Measurements from ENCODE around the gene PVR. TPM values are rescaled to one million over a fixed set of nuclear protein-coding genes. Genes with fewer than 3 reads are reported as not detected.

The PVR gene
- total RNA-seq, 1 experiment from 2014 or later = 47.7 TPM

DNA sequence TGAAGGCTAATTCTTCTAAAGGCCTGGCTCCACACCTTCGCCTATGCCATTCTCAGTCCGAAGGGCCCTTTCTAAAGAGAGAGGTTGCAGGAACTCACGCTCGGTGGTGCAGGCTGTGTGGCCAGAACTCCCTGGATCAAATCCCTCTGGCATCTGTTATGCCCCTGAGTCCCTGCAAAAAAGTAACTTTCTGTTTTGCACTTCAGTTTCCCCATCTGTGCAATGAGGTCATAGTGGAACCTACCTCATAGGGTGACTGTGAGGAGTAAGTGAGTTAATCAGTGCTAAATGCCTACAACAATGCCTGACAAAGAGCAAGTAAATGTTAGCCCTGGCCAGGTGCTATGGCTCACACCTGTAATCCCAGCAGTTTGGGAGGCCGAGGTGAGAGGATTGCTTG, 23.0 kb upstream of the PVR start:
- Histone ChIP-seq H3K4me1 (ENCODE audit: control insufficient read depth, insufficient read depth, low read length) (no peaks in the 10 kb centered on the region), H3K36me3 (ENCODE audit: control insufficient read depth, insufficient read depth, low read length) (no peaks in the 10 kb centered on the region), H3K4me3 (ENCODE audit: low read depth in 2 of 2, low read length in 2 of 2) (no peak overlapping the region), H3K9me3 (ENCODE audit: control insufficient read depth, insufficient read depth, low read depth, low read length) (no peaks in the 10 kb centered on the region), H3K27ac (ENCODE audit: low read length) (no peak overlapping the region), H3K27me3 (ENCODE audit: control insufficient read depth, insufficient read depth, low read length) (no peaks in the 10 kb centered on the region)
- BruUV-seq (replicated peaks) = no TSS peak
- ATAC-seq = no peak
- in situ Hi-C loops (cut with HindIII; ENCODE audit: low pct_unique_long_range_greater_than_20kb, low sequenced_read_pairs) (no loop called here), intact Hi-C loops (cut with micrococcal nuclease; ENCODE audit: unreplicated experiment) (no loop called here)
- POLR2A ChIA-PET = no interaction called here
- TF ChIP-seq CTCF (IDR thresholded peaks at IDR 0.05) = no peak
- TF ChIP-seq TCF7L2 (IDR thresholded peaks at IDR 0.05; ENCODE audit: low read depth, low read length) = no peak
- no peak for TF ChIP-seq SIN3A (IDR thresholded peaks at IDR 0.05; ENCODE audit: borderline replicate concordance, insufficient read depth, low read depth, low read length)
- no peak for TF ChIP-seq REST (IDR thresholded peaks at IDR 0.05; ENCODE audit: insufficient read depth in 1 of 2, low read depth in 2 of 2, low read length in 1 of 2)
- no peak for TF ChIP-seq POLR2AphosphoS5 (IDR thresholded peaks at IDR 0.05; ENCODE audit: low read depth, low read length)
- CTCF ChIA-PET = no interaction called here
- no peak for DNase-seq (ENCODE audit: low read depth, low spot score)

- CTCF ChIA-PET = no interaction called here
- DNase-seq (ENCODE audit: low read depth, low spot score) (no peak), ATAC-seq (no peak)
- in situ Hi-C loops (cut with HindIII; ENCODE audit: low pct_unique_long_range_greater_than_20kb, low sequenced_read_pairs) = no loop called here
- Histone ChIP-seq H3K9me3 (ENCODE audit: control insufficient read depth, insufficient read depth, low read depth, low read length) (no peaks in the 10 kb centered on the region), H3K27ac (ENCODE audit: low read length) (no peak overlapping the region), H3K36me3 (ENCODE audit: control insufficient read depth, insufficient read depth, low read length) (no peaks in the 10 kb centered on the region), H3K4me3 (ENCODE audit: low read depth in 2 of 2, low read length in 2 of 2) (no peak overlapping the region), H3K27me3 (ENCODE audit: control insufficient read depth, insufficient read depth, low read length) (no peaks in the 10 kb centered on the region), H3K4me1 (ENCODE audit: control insufficient read depth, insufficient read depth, low read length) (no peaks in the 10 kb centered on the region)
- intact Hi-C loops (cut with micrococcal nuclease; ENCODE audit: unreplicated experiment) = no loop called here
- POLR2A ChIA-PET = no interaction called here
- no TSS peak for BruUV-seq (replicated peaks)
- TF ChIP-seq CTCF (IDR thresholded peaks at IDR 0.05) = no peak
- TF ChIP-seq POLR2AphosphoS5 (IDR thresholded peaks at IDR 0.05; ENCODE audit: low read depth, low read length) = no peak
- no peak for TF ChIP-seq SIN3A (IDR thresholded peaks at IDR 0.05; ENCODE audit: borderline replicate concordance, insufficient read depth, low read depth, low read length)
- TF ChIP-seq TCF7L2 (IDR thresholded peaks at IDR 0.05; ENCODE audit: low read depth, low read length) = no peak
- TF ChIP-seq REST (IDR thresholded peaks at IDR 0.05; ENCODE audit: insufficient read depth in 1 of 2, low read depth in 2 of 2, low read length in 1 of 2) = no peak
These were observed 22.3 kb upstream of the PVR start for GRCh38 chr19:44621367-44621766.

All from Panc1 (cell line).